NK-92 (cell line): Measurements from ENCODE around the gene AMBP.

Experiments
- DNase-seq: peaks from one replicate; lab custom pipeline; 2025; ENCODE audit not compliant: unreplicated experiment; lab: John Stamatoyannopoulos, UW

The AMBP gene

GRCh38 chr9:114033397-114034103 lies 44.5 kb downstream of the AMBP start:
- no peak for DNase-seq

GRCh38 chr9:114031948-114032840 lies 45.9 kb downstream of the AMBP start:
- no peak for DNase-seq

- no peak for DNase-seq
These were observed 47.0 kb downstream of the AMBP start for GRCh38 chr9:114031037-114031630.

- DNase-seq: no peak
These were observed 47.7 kb downstream of the AMBP start for GRCh38 chr9:114030364-114030763.

DNA sequence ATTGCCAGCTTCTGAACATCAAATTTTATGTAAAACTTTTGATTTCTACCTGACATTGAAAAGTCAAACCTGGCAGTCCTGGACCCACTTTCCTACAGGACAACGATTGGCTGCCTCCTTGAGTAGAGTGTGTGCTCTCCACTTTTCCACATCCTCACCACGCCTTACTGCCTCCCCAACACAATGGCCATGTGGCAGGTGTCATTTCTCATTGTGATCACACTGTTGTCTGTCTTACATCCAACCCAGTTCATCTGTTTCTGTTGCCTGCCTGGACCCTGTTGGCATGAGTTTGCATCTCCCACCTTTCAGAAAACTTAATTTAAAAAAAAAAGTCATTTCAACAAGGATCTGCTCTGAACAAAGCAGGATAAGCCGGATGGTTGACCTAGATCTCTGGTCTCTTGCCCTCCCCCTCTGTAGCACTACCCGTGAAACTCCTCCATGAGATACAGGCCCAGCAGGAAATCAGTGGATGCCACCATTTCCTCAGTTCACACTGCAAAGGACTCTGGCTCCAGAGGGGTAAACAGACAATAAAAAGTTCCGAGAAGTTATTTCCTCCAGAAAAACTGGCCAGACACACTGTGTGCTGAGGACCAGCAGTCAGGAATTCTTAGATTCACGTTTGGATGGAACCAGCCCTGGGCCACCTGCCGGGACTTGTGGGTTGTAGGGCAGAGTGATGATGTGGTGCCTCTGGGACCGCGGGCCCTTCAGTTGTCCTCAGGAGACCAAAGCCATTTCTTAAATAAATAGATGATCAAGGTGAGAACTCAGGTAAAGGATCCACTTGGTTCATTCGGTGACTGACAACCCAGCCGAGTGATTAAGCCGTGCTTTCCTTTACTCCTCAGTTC lies 48.6 kb downstream of the AMBP start:
- no peak for DNase-seq

- no peak for DNase-seq
These were observed 49.5 kb downstream of the AMBP start for GRCh38 chr9:114028646-114029045.

DNA sequence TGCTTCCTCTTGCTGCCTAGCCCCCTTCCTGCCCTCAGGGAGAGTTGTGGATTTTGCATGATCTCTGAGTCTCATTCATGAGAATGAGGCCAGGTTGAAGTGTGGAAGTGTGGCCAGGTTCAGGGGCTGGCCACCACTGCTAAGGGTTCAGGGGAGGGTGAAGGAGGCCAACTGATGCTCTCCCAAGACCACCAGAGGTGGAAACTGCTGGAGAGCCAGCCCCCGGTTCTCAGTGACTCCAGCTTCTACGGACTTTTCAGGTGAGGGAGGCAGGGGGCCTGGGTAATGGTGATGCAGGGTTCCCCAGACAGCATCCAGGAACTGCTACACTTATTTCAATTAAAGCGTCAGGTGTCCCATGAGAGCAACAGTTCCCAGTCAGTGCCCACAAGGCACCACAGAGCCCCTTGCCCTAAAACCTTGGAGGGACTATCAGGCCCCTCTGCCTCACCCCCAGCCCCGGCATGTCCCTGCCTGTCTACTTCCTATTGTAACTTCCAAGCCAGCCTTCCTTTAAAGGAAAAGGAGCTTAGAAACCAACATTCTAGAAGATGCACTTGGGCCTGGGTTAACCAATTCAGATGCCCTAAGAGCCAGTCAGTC lies 50.1 kb downstream of the AMBP start:
- no peak for DNase-seq

- DNase-seq: no peak
These were observed 50.8 kb downstream of the AMBP start for GRCh38 chr9:114027159-114027862.

GRCh38 chr9:114026335-114026734 lies 51.8 kb downstream of the AMBP start:
- no peak for DNase-seq

GRCh38 chr9:114025760-114026159 lies 52.3 kb downstream of the AMBP start:
- no peak for DNase-seq

GRCh38 chr9:114025196-114025753 lies 52.8 kb downstream of the AMBP start:
- no peak for DNase-seq

DNA sequence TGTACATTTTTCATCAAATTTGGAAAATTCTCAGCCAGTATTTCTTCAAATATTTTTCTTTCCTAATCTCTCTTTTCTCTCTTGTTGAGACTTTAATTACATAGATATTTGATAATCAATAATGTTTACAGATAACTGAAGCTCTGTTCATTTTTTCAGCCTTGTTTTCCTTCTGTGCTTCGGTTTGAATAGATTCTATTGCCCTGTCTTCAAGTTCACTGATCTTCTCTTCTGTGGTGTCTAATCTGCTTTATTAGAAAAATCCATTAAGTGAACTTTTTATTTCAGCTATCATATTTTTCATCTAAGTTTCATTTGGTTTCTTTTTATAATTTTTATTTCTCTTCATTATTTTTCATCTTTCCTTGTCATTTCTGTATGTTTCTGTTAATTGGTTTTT lies 54.1 kb downstream of the AMBP start:
- DNase-seq: no peak

DNA sequence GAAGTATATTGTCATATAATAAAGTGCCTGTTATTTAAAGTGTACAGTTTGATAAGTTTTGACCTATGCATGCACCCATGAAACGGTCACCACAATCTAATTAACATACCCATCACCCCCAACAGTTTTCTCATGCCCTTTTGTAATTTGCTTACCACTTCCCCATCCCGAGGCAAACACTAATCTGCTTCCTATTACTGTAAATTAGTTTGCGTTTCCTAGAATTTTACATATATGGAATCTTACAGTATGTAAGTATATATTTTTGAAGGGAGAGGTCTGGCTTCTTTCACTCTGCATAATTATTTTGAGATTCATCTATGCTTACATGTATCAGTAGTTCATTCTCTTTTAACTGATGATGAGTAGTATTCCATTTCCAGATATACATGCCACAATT lies 56.5 kb downstream of the AMBP start:
- DNase-seq: no peak

DNA sequence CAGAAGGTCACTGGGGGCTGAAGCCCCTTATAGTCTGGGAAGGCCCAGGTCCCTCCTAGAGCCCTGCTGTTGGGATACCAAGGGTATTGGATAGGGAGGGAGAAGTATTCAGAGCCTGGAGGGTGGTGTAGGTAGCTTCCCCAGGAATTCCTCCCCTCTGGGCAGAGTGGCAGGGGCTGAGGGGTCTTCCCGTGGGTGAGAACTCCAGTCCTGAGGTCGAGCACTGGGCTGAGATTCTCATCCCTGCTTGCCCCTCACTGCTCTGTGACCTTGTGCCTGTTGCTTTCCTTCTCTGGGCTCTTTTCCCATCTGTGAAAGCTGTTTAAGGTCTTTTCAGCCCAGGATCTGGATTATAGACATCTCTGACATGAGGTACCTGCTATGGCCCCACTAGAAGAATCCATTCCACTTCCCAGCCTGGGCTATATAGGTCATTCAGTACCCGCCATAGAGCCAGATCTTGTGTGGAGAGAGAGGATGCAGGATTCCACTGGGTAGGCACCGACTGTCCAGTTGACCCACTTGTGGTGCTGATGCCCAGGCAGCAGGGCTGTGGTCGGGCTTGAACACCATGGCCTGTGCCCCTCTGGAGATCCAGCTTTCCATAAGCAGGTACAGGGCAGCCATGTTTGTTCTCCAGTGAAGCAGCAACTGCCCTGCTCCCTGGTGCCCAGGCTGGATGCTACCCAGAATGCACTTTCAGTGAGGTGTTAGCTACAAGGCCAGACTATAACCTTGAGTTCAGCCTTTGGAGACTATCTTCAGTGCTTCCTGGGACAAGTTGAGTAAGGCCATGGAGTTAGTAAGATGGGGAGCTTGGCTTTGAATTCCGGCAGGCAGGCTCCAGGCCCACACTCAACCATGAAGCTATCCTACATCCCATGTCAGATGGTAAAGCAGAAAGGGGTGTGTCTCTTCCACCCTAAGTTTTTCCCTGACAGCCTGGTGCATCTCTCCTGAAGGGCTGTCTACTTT lies 60.1 kb downstream of the AMBP start:
- DNase-seq: no peak

- no peak for DNase-seq
These were observed 61.3 kb downstream of the AMBP start for GRCh38 chr9:114016629-114017423.

DNA sequence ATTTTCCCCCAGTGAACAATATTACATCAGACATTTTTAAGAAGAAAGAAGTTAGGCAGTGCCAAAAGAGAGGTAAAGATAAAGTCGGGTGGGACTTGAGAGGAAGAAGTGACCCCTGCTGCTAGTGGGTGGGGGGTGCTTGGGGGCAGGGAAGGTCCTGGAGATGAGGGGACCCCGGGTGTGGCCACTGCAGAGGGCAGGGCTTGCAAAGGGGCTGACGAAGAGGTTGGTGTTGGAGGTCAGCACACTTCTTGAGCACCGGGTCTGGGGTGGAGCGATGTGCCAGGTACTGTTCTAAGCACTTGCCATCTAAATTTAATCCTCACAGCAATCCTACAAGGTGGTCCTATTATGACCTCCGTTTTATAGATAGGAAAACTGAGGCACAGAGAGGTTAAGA lies 62.0 kb downstream of the AMBP start:
- DNase-seq: no peak

DNA sequence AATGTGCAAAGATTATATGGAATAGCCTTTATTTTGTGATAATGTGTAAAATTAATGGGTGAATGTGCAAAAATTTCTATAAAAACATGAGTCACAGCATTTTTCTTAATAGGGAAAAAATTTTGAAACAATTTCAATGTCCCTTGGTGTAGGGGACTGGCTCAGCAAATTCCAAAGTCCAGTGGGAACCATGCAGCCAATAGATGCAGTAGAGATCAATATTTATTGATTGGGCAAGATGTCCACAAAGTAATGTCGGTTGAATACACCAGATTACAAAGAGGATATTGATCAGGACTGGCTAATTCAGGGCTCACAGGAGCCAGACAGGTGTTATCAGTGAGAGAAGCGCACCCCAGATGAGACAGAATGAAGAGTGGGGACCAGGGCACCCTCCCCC lies 62.5 kb downstream of the AMBP start:
- no peak for DNase-seq

- DNase-seq: no peak
These were observed 64.1 kb downstream of the AMBP start for GRCh38 chr9:114014044-114014443.
